KMS-11 (cell line): ENCODE measurements around the gene MICAL2.

Source experiments
- H2AFZ ChIP-seq: fragments of 200-600 bp; sonication (generic); 2 replicates; pipeline ENCODE4 v1.6.1; 2016; ENCODE audit warnings: antibody characterized with exemption, mixed run types, low read depth
- H3K27ac ChIP-seq: fragments of 200-600 bp; sonication (generic); 2 replicates; pipeline ENCODE4 v1.6.1; 2016; ENCODE audit warnings: mild to moderate bottlenecking, mixed run types
- H3K27me3 ChIP-seq: fragments of 200-600 bp; sonication (generic); 2 replicates; pipeline ENCODE4 v1.6.1; 2017; ENCODE audit warnings: mild to moderate bottlenecking, low read depth, mixed run types, moderate library complexity; ENCODE audit not compliant: insufficient read depth
- H3K36me3 ChIP-seq: fragments of 200-600 bp; sonication (generic); 2 replicates; pipeline ENCODE4 v1.6.1; 2017; ENCODE audit warnings: mild to moderate bottlenecking, mixed run types; ENCODE audit not compliant: insufficient read depth
- H3K4me1 ChIP-seq: fragments of 200-600 bp; sonication (generic); 2 replicates; pipeline ENCODE4 v1.6.1; 2016; ENCODE audit warnings: mild to moderate bottlenecking, low read depth, mixed run types; ENCODE audit not compliant: poor library complexity, severe bottlenecking
- H3K4me2 ChIP-seq: fragments of 200-600 bp; sonication (generic); 2 replicates; pipeline ENCODE4 v1.7.0; 2016; ENCODE audit warnings: mild to moderate bottlenecking, mixed run types
- H3K4me3 ChIP-seq: fragments of 200-600 bp; sonication (generic); IDR thresholded peaks from 2 replicates; pipeline ENCODE4 v1.6.1; 2017; ENCODE audit warnings: low read depth, low read length, mixed read lengths; ENCODE audit not compliant: insufficient read depth
- H3K79me2 ChIP-seq: fragments of 200-600 bp; sonication (generic); 2 replicates; pipeline ENCODE4 v1.6.1; 2016; ENCODE audit warnings: low read depth, mixed run types; ENCODE audit not compliant: insufficient read depth
- H3K9ac ChIP-seq: fragments of 200-600 bp; sonication (generic); 2 replicates; pipeline ENCODE4 v1.6.1; 2016; ENCODE audit warnings: mild to moderate bottlenecking, mixed run types
- H4K20me1 ChIP-seq: fragments of 200-600 bp; sonication (generic); 2 replicates; pipeline ENCODE4 v1.6.1; 2016; ENCODE audit warnings: mild to moderate bottlenecking, mixed run types; ENCODE audit not compliant: insufficient read depth
- TF ChIP-seq, protein P1 (sequence below): fragments of 200-600 bp; sonication (generic); conservative IDR thresholded peaks from 2 replicates; pipeline ENCODE4 v1.6.1; 2017; ENCODE audit warnings: low read depth, mild to moderate bottlenecking, antibody characterized with exemption, low read length, moderate library complexity, mixed read lengths

The MICAL2 gene

DNA sequence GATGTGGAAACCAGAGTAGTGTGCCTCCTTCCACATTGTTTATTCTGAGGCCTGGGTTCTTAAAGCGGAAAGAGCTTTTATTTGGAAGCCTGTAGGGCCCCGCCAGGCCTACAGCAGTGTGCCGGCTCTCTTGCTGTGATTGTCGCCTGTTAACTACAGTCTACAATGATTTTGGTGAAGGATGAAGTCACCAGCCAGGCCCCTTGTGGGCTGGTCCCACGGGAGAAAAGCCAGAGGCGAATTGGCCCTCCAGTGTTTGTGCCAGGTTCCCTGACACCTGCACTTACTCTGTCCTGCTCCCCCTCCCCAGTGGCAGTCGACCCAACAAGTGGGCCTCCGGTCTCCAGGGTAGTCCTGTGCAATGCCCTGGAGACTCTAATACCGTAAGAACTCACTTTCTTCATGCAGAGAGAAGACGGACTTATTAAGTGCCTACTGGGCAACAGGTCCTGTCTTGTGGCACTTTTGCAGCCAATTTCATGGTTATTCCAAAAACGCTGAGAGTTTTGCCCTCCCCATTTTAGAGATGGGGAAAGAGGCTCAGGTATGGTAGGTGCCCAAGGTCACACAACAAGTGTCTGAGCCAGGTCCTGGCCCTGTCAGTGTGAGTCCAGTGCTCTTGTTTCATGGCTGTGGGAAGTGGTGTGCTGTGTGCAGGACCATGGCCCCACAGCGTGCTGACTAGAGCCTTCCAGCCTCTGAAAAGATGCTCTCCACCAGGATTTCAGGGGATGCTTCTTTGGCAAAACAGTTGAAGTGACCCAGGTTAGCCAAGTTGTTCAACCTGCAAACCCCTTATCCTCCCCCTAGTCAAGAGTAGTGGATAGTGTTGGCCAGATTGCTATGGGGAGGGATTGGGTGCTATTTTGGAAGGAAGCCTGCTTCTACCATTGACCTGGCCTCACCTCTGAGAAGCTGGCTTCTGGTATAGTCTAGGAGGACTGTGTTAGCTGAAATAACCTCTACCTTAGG, 1.4 kb downstream of the MICAL2 start:
- H4K20me1 ChIP-seq: no peaks in the 10 kb centered on the region
- no peak overlapping the region for H3K27ac ChIP-seq
- peak overlapping the region; percentile 54; the same call in 1 of the 2 replicates for H3K4me2 ChIP-seq
- H3K36me3 ChIP-seq: no peaks in the 10 kb centered on the region
- H3K9ac ChIP-seq: no peak overlapping the region
- peaks cover 7% of the 10 kb centered on the region for H3K4me1 ChIP-seq
- no peaks in the 10 kb centered on the region for H3K27me3 ChIP-seq
- no peak overlapping the region for H3K4me3 ChIP-seq
- H2AFZ ChIP-seq: no peak overlapping the region
- no peaks in the 10 kb centered on the region for H3K79me2 ChIP-seq
- TF ChIP-seq, protein P1, sequence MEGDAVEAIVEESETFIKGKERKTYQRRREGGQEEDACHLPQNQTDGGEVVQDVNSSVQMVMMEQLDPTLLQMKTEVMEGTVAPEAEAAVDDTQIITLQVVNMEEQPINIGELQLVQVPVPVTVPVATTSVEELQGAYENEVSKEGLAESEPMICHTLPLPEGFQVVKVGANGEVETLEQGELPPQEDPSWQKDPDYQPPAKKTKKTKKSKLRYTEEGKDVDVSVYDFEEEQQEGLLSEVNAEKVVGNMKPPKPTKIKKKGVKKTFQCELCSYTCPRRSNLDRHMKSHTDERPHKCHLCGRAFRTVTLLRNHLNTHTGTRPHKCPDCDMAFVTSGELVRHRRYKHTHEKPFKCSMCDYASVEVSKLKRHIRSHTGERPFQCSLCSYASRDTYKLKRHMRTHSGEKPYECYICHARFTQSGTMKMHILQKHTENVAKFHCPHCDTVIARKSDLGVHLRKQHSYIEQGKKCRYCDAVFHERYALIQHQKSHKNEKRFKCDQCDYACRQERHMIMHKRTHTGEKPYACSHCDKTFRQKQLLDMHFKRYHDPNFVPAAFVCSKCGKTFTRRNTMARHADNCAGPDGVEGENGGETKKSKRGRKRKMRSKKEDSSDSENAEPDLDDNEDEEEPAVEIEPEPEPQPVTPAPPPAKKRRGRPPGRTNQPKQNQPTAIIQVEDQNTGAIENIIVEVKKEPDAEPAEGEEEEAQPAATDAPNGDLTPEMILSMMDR: no peak

GRCh38 chr11:12112750-12113149, 2.4 kb downstream of the MICAL2 start:
- Histone ChIP-seq H4K20me1 (no peaks in the 10 kb centered on the region), H3K27me3 (no peaks in the 10 kb centered on the region), H3K4me2 (no peak overlapping the region), H3K79me2 (no peaks in the 10 kb centered on the region), H2AFZ (no peak overlapping the region), H3K4me1 (peaks cover 14% of the 10 kb centered on the region), H3K9ac (no peak overlapping the region), H3K36me3 (no peaks in the 10 kb centered on the region), H3K4me3 (no peak overlapping the region), H3K27ac (no peak overlapping the region)
- TF ChIP-seq, protein P1: no peak

DNA sequence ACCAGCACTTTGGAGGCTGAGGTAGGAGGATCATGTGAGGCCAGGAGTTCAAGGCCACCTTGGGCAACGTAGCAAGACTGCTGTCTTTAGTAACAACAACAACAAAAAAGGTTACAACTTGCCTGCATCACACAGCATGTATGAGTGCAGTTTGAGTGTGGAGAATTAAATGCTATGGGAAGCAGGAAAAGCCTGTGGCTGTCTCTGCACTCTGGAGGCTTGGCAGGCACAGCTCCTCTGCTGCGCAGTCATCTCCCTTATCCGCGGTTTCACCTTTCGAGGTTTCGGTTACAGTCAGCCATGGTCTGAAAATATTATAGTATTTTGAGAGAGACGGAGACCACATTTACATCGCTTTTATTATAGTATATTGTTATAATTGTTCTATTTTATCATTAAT, 2.9 kb downstream of the MICAL2 start:
- no peaks in the 10 kb centered on the region for H3K79me2 ChIP-seq
- no peaks in the 10 kb centered on the region for H4K20me1 ChIP-seq
- H3K36me3 ChIP-seq: no peaks in the 10 kb centered on the region
- H2AFZ ChIP-seq: no peak overlapping the region
- H3K4me3 ChIP-seq: no peak overlapping the region
- peaks cover 14% of the 10 kb centered on the region for H3K4me1 ChIP-seq
- H3K27me3 ChIP-seq: no peaks in the 10 kb centered on the region
- TF ChIP-seq, protein P1: no peak
- H3K27ac ChIP-seq: no peak overlapping the region
- no peak overlapping the region for H3K4me2 ChIP-seq
- H3K9ac ChIP-seq: no peak overlapping the region

GRCh38 chr11:12114193-12115033, 4.0 kb downstream of the MICAL2 start:
- H3K9ac ChIP-seq: no peak overlapping the region
- H2AFZ ChIP-seq: no peak overlapping the region
- peaks cover 14% of the 10 kb centered on the region for H3K4me1 ChIP-seq
- H3K4me3 ChIP-seq: no peak overlapping the region
- H3K36me3 ChIP-seq: no peaks in the 10 kb centered on the region
- H3K79me2 ChIP-seq: no peaks in the 10 kb centered on the region
- no peak overlapping the region for H3K4me2 ChIP-seq
- H3K27ac ChIP-seq: no peak overlapping the region
- no peaks in the 10 kb centered on the region for H3K27me3 ChIP-seq
- H4K20me1 ChIP-seq: no peaks in the 10 kb centered on the region
- TF ChIP-seq, protein P1: no peak
